Adipocyte (in vitro differentiated cells): ENCODE measurements around the gene LIMCH1.
A peak's percentile ranks its signal among the peaks of the same experiment; 100 is the strongest.
"Not testable (repeated sequence)": the region's sequence is repeated elsewhere in the genome, so short reads cannot be mapped to it uniquely, and the experiment has no call there.

Experiments
- DNase-seq: peaks from one replicate; pipeline ENCODE4 v3.0.0-alpha.2; 2015; ENCODE audit warnings: low read depth
- H3K27me3 ChIP-seq: replicated peaks from 2 replicates; pipeline ENCODE4 v1.7.0; 2013; ENCODE audit warnings: mild to moderate bottlenecking, low read length, moderate library complexity; ENCODE audit not compliant: control insufficient read depth, insufficient read depth
- H3K36me3 ChIP-seq: 2 replicates; pipeline ENCODE4 v1.7.0; 2013; ENCODE audit warnings: low read length, mild to moderate bottlenecking, moderate library complexity; ENCODE audit not compliant: control insufficient read depth, insufficient read depth, severe bottlenecking
- H3K4me1 ChIP-seq: 2 replicates; pipeline ENCODE4 v1.7.0; 2013; ENCODE audit warnings: mild to moderate bottlenecking, low read length, moderate library complexity; ENCODE audit not compliant: control insufficient read depth, insufficient read depth
- H3K4me3 ChIP-seq: 2 replicates; pipeline ENCODE4 v1.7.0; 2013; ENCODE audit warnings: mild to moderate bottlenecking, low read length, moderate library complexity
- H3K9ac ChIP-seq: 2 replicates; pipeline ENCODE4 v1.7.0; 2013; ENCODE audit warnings: mild to moderate bottlenecking, low read length, moderate library complexity
- H3K9me3 ChIP-seq: 2 replicates; pipeline ENCODE4 v1.7.0; 2013; ENCODE audit warnings: mild to moderate bottlenecking, low read length, moderate library complexity; ENCODE audit not compliant: control insufficient read depth

LIMCH1 gene

GRCh38 chr4:41645728-41646390, 107.9 kb downstream of the LIMCH1 start:
- DNase-seq = no peak
- Histone ChIP-seq H3K36me3 (no peaks in the 10 kb centered on the region), H3K4me1 (no peaks in the 10 kb centered on the region)

GRCh38 chr4:41646862-41647261, 108.9 kb downstream of the LIMCH1 start:
- no peaks in the 10 kb centered on the region for H3K36me3 ChIP-seq
- peaks cover 11% of the 10 kb centered on the region for H3K27me3 ChIP-seq
- DNase-seq = no peak
- no peaks in the 10 kb centered on the region for H3K4me1 ChIP-seq
- no peak overlapping the region for H3K4me3 ChIP-seq
- no peaks in the 10 kb centered on the region for H3K9me3 ChIP-seq
- no peak overlapping the region for H3K9ac ChIP-seq

More at GRCh38 chr4:41645728-41646390, 107.9 kb downstream of the LIMCH1 start:
- no peak overlapping the region for H3K9ac ChIP-seq
- H3K27me3 ChIP-seq = peaks cover 11% of the 10 kb centered on the region
- H3K4me3 ChIP-seq = no peak overlapping the region
- no peaks in the 10 kb centered on the region for H3K9me3 ChIP-seq

GRCh38 chr4:41647383-41647782, 109.4 kb downstream of the LIMCH1 start:
- Histone ChIP-seq H3K4me1 (no peaks in the 10 kb centered on the region), H3K4me3 (no peak overlapping the region), H3K36me3 (no peaks in the 10 kb centered on the region), H3K27me3 (peaks cover 11% of the 10 kb centered on the region), H3K9me3 (no peaks in the 10 kb centered on the region), H3K9ac (no peak overlapping the region)
- DNase-seq = no peak

DNA sequence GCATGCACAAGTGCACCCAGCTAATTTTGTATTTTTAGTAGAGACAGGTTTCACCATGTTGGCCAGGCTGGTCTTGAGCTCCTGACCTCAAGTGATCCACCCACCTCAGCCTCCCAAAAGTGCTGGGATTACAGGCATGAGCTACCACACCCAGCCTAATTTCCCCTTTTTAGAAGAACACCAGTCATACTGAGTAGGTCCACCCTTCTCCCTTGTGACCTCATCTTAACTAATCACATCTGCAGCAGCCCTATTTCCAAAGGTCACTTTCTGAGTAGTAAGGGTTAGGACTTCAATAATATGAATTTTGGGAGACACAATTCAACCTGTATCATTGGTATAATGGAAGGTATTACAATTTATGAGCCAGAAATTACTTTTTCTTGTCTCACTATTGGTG, 113.2 kb downstream of the LIMCH1 start:
- H3K9me3 ChIP-seq, H3K9ac ChIP-seq, H3K27me3 ChIP-seq, DNase-seq, H3K4me1 ChIP-seq, H3K4me3 ChIP-seq, H3K36me3 ChIP-seq: not testable (repeated sequence)

- no peaks in the 10 kb centered on the region for H3K36me3 ChIP-seq
- no peak overlapping the region for H3K4me3 ChIP-seq
- no peaks in the 10 kb centered on the region for H3K27me3 ChIP-seq
- no peaks in the 10 kb centered on the region for H3K9me3 ChIP-seq
- H3K9ac ChIP-seq = no peak overlapping the region
- no peak for DNase-seq
- H3K4me1 ChIP-seq = no peaks in the 10 kb centered on the region
Observed at GRCh38 chr4:41652971-41653370, 115.0 kb downstream of the LIMCH1 start.

DNA sequence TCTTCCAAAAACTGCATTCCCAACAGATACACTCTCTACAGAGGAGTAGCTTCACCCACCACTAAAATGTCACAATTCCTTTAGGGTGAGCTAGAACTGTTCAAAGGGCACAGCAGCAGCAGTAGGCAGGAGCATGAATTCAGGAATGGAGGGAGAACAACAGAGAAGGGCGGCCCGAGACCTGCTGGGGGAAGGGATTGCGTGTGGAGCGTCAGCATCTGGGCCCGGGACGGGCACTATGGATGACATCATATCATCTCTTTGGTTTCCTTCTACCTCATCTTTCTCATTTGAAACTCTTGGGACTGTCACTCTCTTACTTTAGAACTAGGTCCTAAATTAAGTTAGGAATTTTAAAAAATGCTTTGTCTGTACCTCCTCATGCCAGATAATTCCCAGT, 115.6 kb downstream of the LIMCH1 start:
- H3K9me3 ChIP-seq = no peaks in the 10 kb centered on the region
- H3K4me1 ChIP-seq = no peaks in the 10 kb centered on the region
- H3K4me3 ChIP-seq = no peak overlapping the region
- DNase-seq = no peak
- H3K27me3 ChIP-seq = no peaks in the 10 kb centered on the region
- no peak overlapping the region for H3K9ac ChIP-seq
- no peaks in the 10 kb centered on the region for H3K36me3 ChIP-seq

GRCh38 chr4:41655177-41655576, 117.2 kb downstream of the LIMCH1 start:
- H3K27me3 ChIP-seq = no peaks in the 10 kb centered on the region
- H3K9me3 ChIP-seq = no peaks in the 10 kb centered on the region
- no peaks in the 10 kb centered on the region for H3K36me3 ChIP-seq
- no peak overlapping the region for H3K4me3 ChIP-seq
- DNase-seq = no peak
- no peak overlapping the region for H3K9ac ChIP-seq
- H3K4me1 ChIP-seq = no peaks in the 10 kb centered on the region

GRCh38 chr4:41656106-41656505, 118.1 kb downstream of the LIMCH1 start:
- no peaks in the 10 kb centered on the region for H3K9me3 ChIP-seq
- no peak for DNase-seq
- no peaks in the 10 kb centered on the region for H3K4me1 ChIP-seq
- no peaks in the 10 kb centered on the region for H3K27me3 ChIP-seq
- no peak overlapping the region for H3K9ac ChIP-seq
- no peaks in the 10 kb centered on the region for H3K36me3 ChIP-seq
- H3K4me3 ChIP-seq = no peak overlapping the region

DNA sequence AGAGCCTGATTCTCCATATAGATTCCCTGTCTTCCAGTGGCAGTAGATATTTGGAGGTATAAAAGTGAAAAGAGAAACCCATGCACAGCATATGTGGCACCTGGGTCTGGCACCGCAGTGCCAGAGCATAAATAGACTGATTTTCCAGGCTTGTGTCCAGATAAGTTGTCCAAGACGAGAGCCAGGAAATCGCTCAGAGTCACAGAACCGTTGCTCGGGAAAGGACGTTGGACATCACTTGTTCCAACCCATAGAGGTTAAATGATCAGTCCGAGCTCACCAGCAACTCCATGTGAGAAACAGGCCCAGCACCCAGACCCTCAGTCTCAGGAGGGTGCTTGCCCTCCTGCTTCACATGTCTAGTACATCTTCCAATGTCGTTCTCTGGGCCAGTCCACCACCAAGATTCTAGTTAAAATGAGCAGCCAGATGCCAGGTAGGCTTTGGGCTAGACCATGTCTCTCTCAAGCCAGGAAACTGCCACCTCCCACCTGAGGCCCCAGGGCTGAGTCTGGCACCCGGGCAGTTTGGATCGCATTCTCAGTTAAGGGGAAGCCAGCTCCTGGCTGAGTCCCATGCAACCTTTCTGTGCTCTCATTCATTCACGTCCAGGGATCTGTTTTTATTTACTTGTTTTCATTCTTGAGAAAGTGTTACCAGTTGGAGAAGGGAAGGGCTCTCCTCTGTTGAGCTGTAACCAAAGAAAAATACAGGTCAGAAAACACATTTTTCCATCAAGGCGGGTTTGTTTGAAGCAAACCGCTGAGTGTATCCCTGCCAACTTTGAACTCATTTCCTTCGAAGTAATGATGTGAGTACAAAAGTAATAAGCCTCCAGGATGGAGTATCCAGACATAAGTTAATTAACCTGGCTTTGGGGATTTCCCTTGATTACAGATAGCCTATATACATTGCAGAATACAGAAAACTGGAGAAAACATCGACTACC, 118.9 kb downstream of the LIMCH1 start:
- H3K27me3 ChIP-seq = no peaks in the 10 kb centered on the region
- H3K9me3 ChIP-seq = no peaks in the 10 kb centered on the region
- H3K9ac ChIP-seq = no peak overlapping the region
- H3K36me3 ChIP-seq = no peaks in the 10 kb centered on the region
- DNase-seq = no peak
- no peak overlapping the region for H3K4me3 ChIP-seq
- H3K4me1 ChIP-seq = no peaks in the 10 kb centered on the region

DNA sequence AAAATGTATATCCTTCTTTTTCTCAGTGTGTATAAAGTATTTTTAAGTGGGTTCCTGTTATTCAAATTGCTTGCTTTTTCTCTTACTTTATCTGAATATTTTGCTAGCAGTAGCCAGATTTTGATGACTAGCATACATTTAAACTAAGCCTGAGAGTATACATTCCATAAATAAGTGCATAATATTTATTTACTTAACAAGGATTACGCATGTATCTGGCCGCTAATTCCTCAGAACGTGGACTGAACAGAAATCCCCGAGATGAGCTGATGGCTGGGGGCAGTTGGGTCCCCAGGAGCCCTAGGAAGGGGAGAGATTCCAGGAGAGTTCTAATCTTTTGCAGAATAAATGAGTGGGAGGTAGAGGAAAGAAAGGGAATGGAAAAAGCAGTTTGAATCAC, 119.6 kb downstream of the LIMCH1 start:
- Histone ChIP-seq H3K36me3 (no peaks in the 10 kb centered on the region), H3K9me3 (no peaks in the 10 kb centered on the region), H3K4me1 (no peaks in the 10 kb centered on the region), H3K27me3 (no peaks in the 10 kb centered on the region), H3K4me3 (no peak overlapping the region), H3K9ac (no peak overlapping the region)
- DNase-seq = peak; percentile 15

DNA sequence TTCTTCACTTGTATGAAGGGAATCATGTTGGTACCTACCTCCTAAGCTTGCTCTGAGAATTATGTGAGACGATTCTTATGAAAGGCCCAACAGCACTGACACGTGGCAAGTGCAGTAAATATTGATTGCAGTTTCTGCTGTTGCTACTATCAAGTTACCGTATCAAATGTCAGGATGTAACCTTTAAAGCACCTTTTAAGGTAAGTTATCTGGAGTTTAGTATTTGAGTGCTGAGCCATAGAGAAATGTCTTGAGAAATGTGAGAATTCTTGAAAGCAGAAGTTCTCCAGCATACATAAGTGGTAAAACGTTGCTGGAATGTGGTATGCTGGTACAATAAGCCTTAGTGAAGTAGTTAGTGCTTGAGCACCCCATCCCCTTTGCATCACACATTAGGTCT, 120.2 kb downstream of the LIMCH1 start:
- H3K4me1 ChIP-seq = no peaks in the 10 kb centered on the region
- no peaks in the 10 kb centered on the region for H3K36me3 ChIP-seq
- H3K4me3 ChIP-seq = no peak overlapping the region
- no peak for DNase-seq
- no peaks in the 10 kb centered on the region for H3K27me3 ChIP-seq
- no peak overlapping the region for H3K9ac ChIP-seq
- no peaks in the 10 kb centered on the region for H3K9me3 ChIP-seq
